ENCODE results near the gene NPW.

DNA sequence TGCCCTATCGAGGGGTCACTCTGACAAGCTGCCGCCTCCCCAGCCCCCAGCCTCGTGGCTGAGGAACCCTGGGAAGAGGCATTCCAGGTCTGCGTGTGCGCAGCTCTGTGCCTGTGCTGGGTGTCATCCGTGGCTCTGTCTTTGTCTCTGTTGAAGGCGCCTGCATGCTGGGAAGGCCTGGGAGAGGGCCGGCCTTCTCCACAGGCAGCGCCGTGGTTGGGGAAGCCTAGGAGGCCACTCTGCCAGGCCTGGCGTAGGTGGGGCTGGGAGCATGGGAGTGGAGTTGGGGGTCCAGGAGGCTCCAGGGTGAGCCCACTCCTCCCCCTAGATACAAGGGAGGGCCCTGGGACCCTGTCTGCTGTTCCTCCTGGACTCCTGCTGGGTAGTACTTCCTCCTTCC lies 10.5 kb downstream of the NPW start:
- TF ChIP-seq, protein P1, sequence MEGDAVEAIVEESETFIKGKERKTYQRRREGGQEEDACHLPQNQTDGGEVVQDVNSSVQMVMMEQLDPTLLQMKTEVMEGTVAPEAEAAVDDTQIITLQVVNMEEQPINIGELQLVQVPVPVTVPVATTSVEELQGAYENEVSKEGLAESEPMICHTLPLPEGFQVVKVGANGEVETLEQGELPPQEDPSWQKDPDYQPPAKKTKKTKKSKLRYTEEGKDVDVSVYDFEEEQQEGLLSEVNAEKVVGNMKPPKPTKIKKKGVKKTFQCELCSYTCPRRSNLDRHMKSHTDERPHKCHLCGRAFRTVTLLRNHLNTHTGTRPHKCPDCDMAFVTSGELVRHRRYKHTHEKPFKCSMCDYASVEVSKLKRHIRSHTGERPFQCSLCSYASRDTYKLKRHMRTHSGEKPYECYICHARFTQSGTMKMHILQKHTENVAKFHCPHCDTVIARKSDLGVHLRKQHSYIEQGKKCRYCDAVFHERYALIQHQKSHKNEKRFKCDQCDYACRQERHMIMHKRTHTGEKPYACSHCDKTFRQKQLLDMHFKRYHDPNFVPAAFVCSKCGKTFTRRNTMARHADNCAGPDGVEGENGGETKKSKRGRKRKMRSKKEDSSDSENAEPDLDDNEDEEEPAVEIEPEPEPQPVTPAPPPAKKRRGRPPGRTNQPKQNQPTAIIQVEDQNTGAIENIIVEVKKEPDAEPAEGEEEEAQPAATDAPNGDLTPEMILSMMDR (IDR thresholded peaks at IDR 0.05; ENCODE audit: low read depth, low read length, poor library complexity, severe bottlenecking) = no peak
- TF ChIP-seq EZH2phosphoT487 (IDR thresholded peaks at IDR 0.05; ENCODE audit: borderline replicate concordance, low read length) = no peak

All from DOHH2 (cell line).